ENCODE measurements around the gene SND1.

The SND1 gene

DNA sequence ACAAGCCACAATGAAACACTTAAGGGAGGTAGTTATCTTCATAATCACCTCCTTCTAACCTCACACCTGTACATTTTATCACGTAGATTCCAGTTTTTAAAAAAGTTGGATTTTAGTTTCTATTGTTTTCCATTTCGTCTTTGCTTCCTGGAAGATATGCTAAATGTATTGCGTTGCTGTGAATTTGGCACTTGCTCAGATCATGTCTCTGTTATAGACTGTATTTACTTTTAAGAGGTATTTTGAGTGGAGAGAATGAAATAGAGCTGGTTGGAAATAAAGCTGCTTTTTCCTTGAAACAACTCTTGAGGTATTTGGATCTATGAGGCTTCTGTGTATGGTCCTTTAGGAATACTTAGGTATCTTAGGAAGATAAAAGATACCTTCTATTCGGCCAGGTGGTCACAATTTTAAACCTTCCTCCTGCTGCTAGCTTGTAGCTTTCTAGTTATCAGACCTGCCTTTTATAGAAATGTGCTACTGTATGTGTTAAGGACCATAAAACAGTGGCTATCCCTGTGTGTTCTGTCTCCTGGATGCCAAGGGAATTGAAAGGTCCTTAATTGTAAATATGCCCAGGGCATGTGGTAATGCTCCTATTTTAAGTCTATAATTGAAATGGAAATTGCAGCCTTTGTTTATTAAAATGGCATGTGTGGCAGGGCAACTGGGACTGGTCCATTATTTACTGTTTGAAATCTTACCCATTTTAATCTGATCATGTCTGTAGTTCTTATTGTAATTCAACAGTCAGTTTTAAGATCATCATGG is 147.7 kb downstream of the SND1 start:
- DNase-seq (ENCODE audit: low read depth in 2 of 2), result no peak

GRCh38 chr7:127802845-127803244 is 150.9 kb downstream of the SND1 start:
- DNase-seq (ENCODE audit: low read depth in 2 of 2), result no peak

DNA sequence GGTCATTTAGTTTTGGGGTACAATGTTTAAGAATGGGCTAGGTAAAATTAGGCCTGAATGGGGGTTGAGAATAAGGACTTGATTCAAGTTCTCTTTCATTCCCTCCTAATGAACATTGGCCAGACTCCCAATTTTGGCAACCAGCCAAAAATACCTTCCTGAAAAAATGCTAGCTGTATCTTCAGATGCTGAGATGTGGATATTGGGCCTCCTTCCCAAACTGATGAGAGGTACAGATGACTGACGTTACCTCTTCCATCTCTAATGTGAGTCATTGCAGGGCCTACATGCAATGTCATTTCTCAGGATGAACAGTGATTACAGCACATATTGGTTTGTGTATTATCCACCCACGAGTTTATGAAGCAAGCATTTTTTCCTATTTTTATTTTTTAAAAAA is 151.6 kb downstream of the SND1 start:
- no peak for DNase-seq (ENCODE audit: low read depth in 2 of 2)

- DNase-seq (ENCODE audit: low read depth in 2 of 2), result no peak
These were observed 155.3 kb downstream of the SND1 start for GRCh38 chr7:127807340-127807739.

- no peak for DNase-seq (ENCODE audit: low read depth in 2 of 2)
These were observed 155.8 kb downstream of the SND1 start for GRCh38 chr7:127807829-127808228.

- DNase-seq (ENCODE audit: low read depth in 2 of 2), result no peak
These were observed 157.3 kb downstream of the SND1 start for GRCh38 chr7:127809261-127809702.

- DNase-seq (ENCODE audit: low read depth in 2 of 2), result no peak
These were observed 158.1 kb downstream of the SND1 start for GRCh38 chr7:127810113-127810512.

- DNase-seq (ENCODE audit: low read depth in 2 of 2), result no peak
These were observed 159.0 kb downstream of the SND1 start for GRCh38 chr7:127810696-127811660.

- no peak for DNase-seq (ENCODE audit: low read depth in 2 of 2)
These were observed 160.5 kb downstream of the SND1 start for GRCh38 chr7:127812540-127812939.

DNA sequence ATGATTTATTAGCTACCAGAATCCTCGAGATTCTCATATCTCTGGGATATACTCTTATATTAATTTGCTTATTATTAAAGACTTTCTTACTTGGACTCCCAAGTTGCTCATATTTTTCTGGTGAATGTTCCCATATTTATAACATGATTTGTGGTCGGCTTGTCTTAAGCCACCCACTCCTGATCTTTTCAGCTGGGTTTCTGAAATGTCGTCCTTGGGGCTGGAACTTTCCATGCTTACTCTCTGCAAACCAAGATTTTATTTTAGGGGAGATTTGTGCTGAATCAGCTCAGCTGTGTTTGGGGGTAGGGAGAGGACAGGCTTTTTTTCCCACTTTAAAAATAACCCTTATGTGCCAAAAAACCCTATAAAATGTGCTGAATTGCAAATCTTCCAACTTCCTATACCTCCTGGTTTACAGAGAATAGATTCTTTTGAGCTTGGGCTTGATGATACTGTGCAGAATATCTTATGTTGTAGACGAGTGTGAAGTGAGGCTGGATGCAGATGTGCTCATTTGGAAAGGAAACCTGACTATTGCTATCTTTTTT is 162.1 kb downstream of the SND1 start:
- DNase-seq (ENCODE audit: low read depth in 2 of 2), result no peak

- DNase-seq (ENCODE audit: low read depth in 2 of 2), result no peak
These were observed 163.7 kb downstream of the SND1 start for GRCh38 chr7:127815631-127816145.

DNA sequence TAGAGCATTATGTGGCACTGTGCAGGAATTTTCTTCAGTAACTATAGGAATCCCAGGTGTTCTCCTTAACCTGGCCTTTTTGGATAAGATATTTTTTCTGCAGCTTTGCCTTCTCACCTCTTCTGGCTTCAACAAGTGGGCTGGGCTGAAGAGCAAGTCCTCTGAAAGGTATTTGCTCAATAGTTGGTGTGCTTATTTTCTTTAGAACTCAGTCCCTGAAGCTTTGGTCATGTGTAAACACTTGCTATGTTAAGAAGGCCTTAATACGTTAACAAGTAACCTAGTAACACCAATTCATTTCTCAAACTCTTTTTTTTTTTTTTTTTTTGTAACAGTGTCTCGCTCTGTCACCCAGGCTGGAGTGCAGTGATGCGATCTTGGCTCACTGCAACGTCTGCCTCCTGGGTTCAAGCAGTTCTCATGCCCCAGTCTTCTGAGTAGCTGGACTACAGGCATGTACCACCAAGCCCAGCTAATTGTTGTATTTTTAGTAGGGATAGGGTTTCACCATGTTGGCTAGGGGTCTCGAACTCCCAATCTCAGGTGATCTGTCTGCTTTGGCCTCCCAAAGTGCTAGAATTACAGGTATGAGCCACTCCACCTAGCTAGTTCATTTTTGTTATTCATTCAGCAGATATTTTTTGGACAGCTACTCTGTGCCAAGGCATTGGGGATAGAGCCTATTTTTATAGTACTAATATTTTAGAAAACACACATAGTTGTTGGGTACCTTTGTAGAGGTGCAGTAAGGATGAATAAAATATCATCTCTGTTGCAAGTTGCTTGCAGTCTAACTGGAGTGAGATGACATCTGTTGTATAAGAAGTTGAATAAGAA is 164.6 kb downstream of the SND1 start:
- DNase-seq (ENCODE audit: low read depth in 2 of 2), result no peak

DNA sequence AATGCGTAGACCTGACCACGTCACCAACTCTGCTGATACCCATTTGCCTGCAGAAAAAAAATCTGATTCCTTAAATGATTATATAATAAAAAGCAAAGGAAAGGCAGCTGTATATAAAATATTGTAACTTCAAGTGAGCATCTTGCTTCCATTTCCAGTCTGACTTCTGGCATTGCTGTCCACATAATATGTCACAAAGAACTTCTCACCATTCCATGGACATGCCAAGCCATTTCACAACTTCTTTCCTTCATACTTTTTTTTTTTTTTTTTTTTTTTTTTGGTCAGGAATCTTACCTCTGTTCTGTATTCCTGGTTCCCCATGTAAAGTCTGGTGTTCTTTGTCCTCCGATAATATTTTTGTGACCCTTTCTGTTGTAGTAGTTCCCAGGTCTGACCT is 165.5 kb downstream of the SND1 start:
- no peak for DNase-seq (ENCODE audit: low read depth in 2 of 2)

DNA sequence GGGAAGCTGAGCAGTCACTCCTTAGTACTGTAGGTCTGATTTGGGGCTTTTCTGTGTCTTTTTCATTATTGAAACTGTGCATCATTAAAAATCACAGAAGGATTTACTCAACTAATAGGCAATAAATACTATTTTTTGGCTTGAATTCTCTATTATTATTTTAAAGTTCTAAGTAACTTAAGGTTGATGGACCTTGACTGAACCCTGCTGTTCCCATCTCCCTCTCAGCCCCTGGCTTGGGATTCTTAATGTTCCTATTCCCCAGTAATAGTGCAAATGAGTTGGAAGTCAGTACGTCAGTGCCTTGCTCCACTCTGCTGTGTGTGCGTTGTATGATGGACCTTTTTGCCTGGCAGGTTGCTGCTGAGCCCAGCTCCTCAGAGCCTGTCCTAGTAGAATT is 166.3 kb downstream of the SND1 start:
- DNase-seq (ENCODE audit: low read depth in 2 of 2), result no peak

- no peak for DNase-seq (ENCODE audit: low read depth in 2 of 2)
These were observed 168.2 kb downstream of the SND1 start for GRCh38 chr7:127819975-127820731.

DNA sequence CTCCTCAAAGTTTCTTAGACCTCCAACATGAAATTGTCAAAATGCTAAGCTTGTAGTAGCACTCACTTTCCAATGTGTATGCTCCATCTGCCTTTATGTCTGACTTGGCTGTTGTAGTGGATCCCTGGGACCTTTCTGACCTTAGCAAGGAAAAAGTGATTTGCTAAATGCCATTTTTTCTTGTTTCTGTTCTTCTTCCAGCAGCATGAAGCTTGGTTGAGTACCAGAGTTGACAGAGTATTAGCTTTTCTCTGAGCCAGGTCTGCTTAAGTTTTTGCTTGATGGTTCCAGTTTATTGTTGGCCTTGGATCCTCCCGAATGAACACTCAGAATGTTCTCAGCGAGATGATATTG is 168.7 kb downstream of the SND1 start:
- DNase-seq (ENCODE audit: low read depth in 2 of 2), result no peak

DNA sequence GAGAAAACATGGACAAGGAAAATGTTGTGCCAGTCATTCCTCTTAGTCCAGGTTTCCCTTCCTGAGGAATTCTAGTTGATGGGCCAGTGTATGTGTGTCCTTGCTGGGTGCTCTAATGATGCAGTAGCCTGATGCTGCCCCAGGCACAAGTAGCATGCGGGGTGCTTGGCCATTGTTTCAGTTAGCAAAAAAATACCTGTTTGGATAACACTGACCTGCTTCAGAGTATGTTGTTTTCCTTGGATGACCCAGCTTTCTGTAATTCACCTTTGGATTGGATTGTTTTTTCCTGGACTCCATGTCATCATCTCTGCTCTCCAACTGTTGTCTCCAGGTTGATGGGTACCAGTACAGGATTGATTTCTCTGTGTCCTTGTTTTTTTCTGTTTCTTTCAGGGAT is 169.2 kb downstream of the SND1 start:
- DNase-seq (ENCODE audit: low read depth in 2 of 2), result no peak

DNA sequence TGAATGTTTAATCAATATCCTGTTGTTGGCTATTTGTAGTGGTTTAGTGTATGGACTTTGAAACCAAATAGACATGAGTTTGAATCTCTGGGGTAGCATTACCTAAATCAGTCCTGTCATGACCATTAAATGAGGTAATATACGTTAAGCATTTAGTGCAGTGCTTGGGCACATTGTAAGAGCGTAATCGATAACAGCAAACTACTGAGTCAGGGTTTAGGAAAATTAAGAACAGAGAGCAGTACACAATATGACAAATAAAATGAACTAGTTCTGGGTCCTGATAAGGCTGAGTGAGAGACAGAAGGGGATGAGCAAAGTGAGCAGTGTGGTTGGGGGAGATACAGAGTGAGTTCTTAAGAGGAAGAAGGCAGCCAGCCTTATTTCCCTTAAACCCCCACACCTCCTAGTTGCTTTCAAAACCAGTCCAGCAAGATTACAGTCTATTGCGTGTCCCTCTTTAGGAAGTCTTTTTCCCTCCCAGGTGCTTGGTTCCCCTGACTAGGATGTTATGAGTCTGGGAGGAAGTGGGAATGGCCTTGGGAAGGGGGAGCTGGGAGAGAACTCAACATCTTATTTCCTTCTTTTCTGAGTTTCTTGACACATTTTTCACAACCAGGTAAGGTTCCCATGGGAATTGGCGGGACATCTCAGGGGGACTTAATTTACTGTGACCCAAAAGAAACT is 171.0 kb downstream of the SND1 start:
- no peak for DNase-seq (ENCODE audit: low read depth in 2 of 2)

DNA sequence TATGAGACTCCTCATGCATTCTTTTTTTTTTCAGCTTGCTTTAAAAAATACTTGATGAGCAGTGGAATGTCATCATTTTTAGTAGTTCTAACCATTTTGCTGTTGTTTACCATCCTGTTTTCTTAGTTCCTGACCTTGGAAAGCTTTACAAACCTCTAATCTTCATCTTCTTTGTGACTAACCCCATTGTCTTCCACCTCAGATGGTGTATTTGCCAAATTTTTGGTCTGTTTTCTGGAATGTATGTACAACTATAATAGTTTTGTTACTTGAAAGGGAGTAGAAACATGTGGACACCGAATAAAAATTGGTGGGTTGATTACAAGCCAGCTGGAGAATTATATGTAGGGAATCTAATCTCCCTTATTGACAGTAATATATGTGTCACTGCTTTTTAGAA is 172.7 kb downstream of the SND1 start:
- no peak for DNase-seq (ENCODE audit: low read depth in 2 of 2)

DNA sequence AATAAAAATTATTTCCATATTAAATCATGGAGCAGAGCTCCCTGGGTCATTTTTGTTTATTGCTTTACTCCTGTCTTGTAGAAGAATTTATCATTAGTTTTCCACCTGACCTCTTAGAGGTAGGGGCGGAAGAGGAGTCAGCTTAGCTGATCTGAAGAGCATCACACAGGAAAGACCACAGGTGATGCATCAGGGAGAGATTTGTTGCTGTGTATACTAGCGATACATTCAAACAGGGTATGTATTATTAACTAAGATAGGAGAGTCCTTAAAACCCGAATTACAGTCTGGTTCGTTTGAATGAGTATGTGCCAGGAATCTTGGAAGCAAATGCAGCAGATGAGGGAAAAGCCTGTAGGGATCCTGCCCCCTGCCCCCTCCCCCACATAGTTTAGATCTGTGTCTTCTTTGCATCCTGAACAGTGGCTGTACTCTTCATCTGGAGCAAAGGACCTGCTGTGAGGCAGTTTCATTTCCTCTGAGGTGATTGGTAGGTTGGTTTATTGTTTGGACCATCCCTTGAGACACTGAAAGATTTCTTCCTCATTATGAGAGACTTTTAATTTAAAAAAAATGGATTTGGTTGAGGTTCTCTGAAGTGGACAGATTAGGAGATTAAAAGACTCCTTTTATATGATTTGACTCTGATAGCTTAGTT is 177.0 kb downstream of the SND1 start:
- no peak for DNase-seq (ENCODE audit: low read depth in 2 of 2)

All from activated CD8-positive, alpha-beta memory T cell treated with anti-CD3 and anti-CD28 coated beads for 4 hours (primary cell).